Measurements from ENCODE around the gene KIAA1755.

Gene KIAA1755

GRCh38 chr20:38291966-38292365 is 31.4 kb upstream of the KIAA1755 start:
- no peak overlapping the region for H3K4me2 ChIP-seq (ENCODE audit: low read depth, low read length, poor library complexity, severe bottlenecking)
- no peak for TF ChIP-seq CTCF (conservative IDR thresholded peaks at IDR 0.05; ENCODE audit: low read length)

GRCh38 chr20:38290829-38291814 is 30.6 kb upstream of the KIAA1755 start:
- Histone ChIP-seq H3K27me3 (ENCODE audit: insufficient read depth, low read length, poor library complexity, severe bottlenecking) (no peaks in the 10 kb centered on the region), H3K4me1 (ENCODE audit: insufficient read depth, low read length, poor library complexity, severe bottlenecking) (no peaks in the 10 kb centered on the region), H3K4me2 (ENCODE audit: low read depth, low read length, poor library complexity, severe bottlenecking) (no peak overlapping the region), H4K20me1 (ENCODE audit: insufficient read depth, low read length, poor library complexity, severe bottlenecking) (no peaks in the 10 kb centered on the region), H3K36me3 (ENCODE audit: insufficient read depth, low read length) (no peaks in the 10 kb centered on the region), H3F3A (ENCODE audit: low read depth) (no peaks in the 10 kb centered on the region), H3K9me3 (ENCODE audit: insufficient read depth, low read depth, low read length) (no peaks in the 10 kb centered on the region), H3K79me2 (ENCODE audit: insufficient read depth, low read length) (no peaks in the 10 kb centered on the region), H3K4me3 (ENCODE audit: low read length, poor library complexity, severe bottlenecking) (no peak overlapping the region), H2AFZ (ENCODE audit: low read length) (no peak overlapping the region), H3K9me2 (replicated peaks; ENCODE audit: low read depth, low read length) (no peaks in the 10 kb centered on the region), H3K9ac (ENCODE audit: low read depth, low read length, poor library complexity, severe bottlenecking) (no peak overlapping the region)
- TF ChIP-seq CTCF (conservative IDR thresholded peaks at IDR 0.05; ENCODE audit: low read length) = peak; percentile 49
- no peak for TF ChIP-seq EZH2phosphoT487 (IDR thresholded peaks at IDR 0.05; ENCODE audit: borderline replicate concordance)

More at GRCh38 chr20:38291966-38292365, 31.4 kb upstream of the KIAA1755 start:
- Histone ChIP-seq H3K27me3 (ENCODE audit: insufficient read depth, low read length, poor library complexity, severe bottlenecking) (no peaks in the 10 kb centered on the region), H3F3A (ENCODE audit: low read depth) (no peaks in the 10 kb centered on the region), H3K79me2 (ENCODE audit: insufficient read depth, low read length) (no peaks in the 10 kb centered on the region), H4K20me1 (ENCODE audit: insufficient read depth, low read length, poor library complexity, severe bottlenecking) (no peaks in the 10 kb centered on the region), H3K9me3 (ENCODE audit: insufficient read depth, low read depth, low read length) (no peaks in the 10 kb centered on the region), H3K4me1 (ENCODE audit: insufficient read depth, low read length, poor library complexity, severe bottlenecking) (no peaks in the 10 kb centered on the region), H3K36me3 (ENCODE audit: insufficient read depth, low read length) (no peaks in the 10 kb centered on the region), H3K9ac (ENCODE audit: low read depth, low read length, poor library complexity, severe bottlenecking) (no peak overlapping the region), H2AFZ (ENCODE audit: low read length) (no peak overlapping the region), H3K9me2 (replicated peaks; ENCODE audit: low read depth, low read length) (no peaks in the 10 kb centered on the region), H3K4me3 (ENCODE audit: low read length, poor library complexity, severe bottlenecking) (no peak overlapping the region)

- Histone ChIP-seq H3K79me2 (ENCODE audit: insufficient read depth, low read length) (no peaks in the 10 kb centered on the region), H2AFZ (ENCODE audit: low read length) (no peak overlapping the region), H3K9me3 (ENCODE audit: insufficient read depth, low read depth, low read length) (no peaks in the 10 kb centered on the region), H3F3A (ENCODE audit: low read depth) (no peaks in the 10 kb centered on the region), H3K9me2 (replicated peaks; ENCODE audit: low read depth, low read length) (no peaks in the 10 kb centered on the region), H3K4me3 (ENCODE audit: low read length, poor library complexity, severe bottlenecking) (no peak overlapping the region), H3K36me3 (ENCODE audit: insufficient read depth, low read length) (no peaks in the 10 kb centered on the region), H4K20me1 (ENCODE audit: insufficient read depth, low read length, poor library complexity, severe bottlenecking) (no peaks in the 10 kb centered on the region), H3K27me3 (ENCODE audit: insufficient read depth, low read length, poor library complexity, severe bottlenecking) (no peaks in the 10 kb centered on the region), H3K4me1 (ENCODE audit: insufficient read depth, low read length, poor library complexity, severe bottlenecking) (no peaks in the 10 kb centered on the region), H3K9ac (ENCODE audit: low read depth, low read length, poor library complexity, severe bottlenecking) (no peak overlapping the region), H3K4me2 (ENCODE audit: low read depth, low read length, poor library complexity, severe bottlenecking) (no peak overlapping the region)
- no peak for TF ChIP-seq CTCF (conservative IDR thresholded peaks at IDR 0.05; ENCODE audit: low read length)
- no peak for TF ChIP-seq EZH2phosphoT487 (IDR thresholded peaks at IDR 0.05; ENCODE audit: borderline replicate concordance)
These were observed 26.3 kb upstream of the KIAA1755 start for GRCh38 chr20:38286586-38287531.
